ENCODE measurements around the gene TNKS1BP1. TPM values are rescaled to one million over a fixed set of nuclear protein-coding genes. Genes with fewer than 3 reads are reported as not detected.
A peak's percentile ranks its signal among the peaks of the same experiment; 100 is the strongest.
"Not testable (repeated sequence)": the region's sequence is repeated elsewhere in the genome, so short reads cannot be mapped to it uniquely, and the experiment has no call there.

The TNKS1BP1 gene
- total and polyA plus RNA-seq, 2 experiments from 2014 or later, result 54.9 to 104 TPM

GRCh38 chr11:57338142-57338541 is 13.4 kb upstream of the TNKS1BP1 start, which contains the start of gene P2RX3:
Gene P2RX3, plus strand, starts transcription at chr11:57338352. Its CDS starts 199 bp downstream, at chr11:57338551.
- no peak for DNase-seq (ENCODE audit: low spot score)

GRCh38 chr11:57336856-57337255 is 12.1 kb upstream of the TNKS1BP1 start:
- Histone ChIP-seq H3K4me1 (ENCODE audit: insufficient read depth) (peaks cover 16% of the 10 kb centered on the region), H2AFZ (peak overlapping the region; percentile 100), H3K79me2 (peaks cover 38% of the 10 kb centered on the region), H3K27ac (peak overlapping the region; percentile 93)
- not testable (repeated sequence) for H3K27me3 ChIP-seq; DNase-seq (ENCODE audit: low spot score); H3K9me2 ChIP-seq (replicated peaks; ENCODE audit: insufficient read depth); H3K36me3 ChIP-seq (replicated peaks; ENCODE audit: insufficient read depth, low read depth); H4K20me1 ChIP-seq (ENCODE audit: insufficient read depth, poor library complexity, severe bottlenecking); H3K9me3 ChIP-seq (ENCODE audit: low read depth); H3K4me3 ChIP-seq; H3K4me2 ChIP-seq
- WGBS (ENCODE audit: low lambda C conversion rate, missing lambda C conversion rate), result 98% methylated on average over 6 of the region's 6 CpGs

More at GRCh38 chr11:57338142-57338541, 13.4 kb upstream of the TNKS1BP1 start, which contains the start of gene P2RX3:
- Histone ChIP-seq H3K4me2 (no peak within 1 kb of the TSS), H3K27ac (no peak within 1 kb of the TSS), H3K9me3 (ENCODE audit: low read depth) (no peaks in the 10 kb centered on the region), H3K4me1 (ENCODE audit: insufficient read depth) (peaks cover 16% of the 10 kb centered on the region), H3K27me3 (no peaks in the 10 kb centered on the region), H2AFZ (no peak within 1 kb of the TSS), H3K4me3 (no peak within 1 kb of the TSS), H4K20me1 (ENCODE audit: insufficient read depth, poor library complexity, severe bottlenecking) (no peaks in the 10 kb centered on the region), H3K79me2 (peaks cover 34% of the 10 kb centered on the region), H3K9me2 (replicated peaks; ENCODE audit: insufficient read depth) (no peaks in the 10 kb centered on the region), H3K36me3 (replicated peaks; ENCODE audit: insufficient read depth, low read depth) (no peaks in the 10 kb centered on the region)
- 54% methylated on average over 4 of the region's 4 CpGs for WGBS (ENCODE audit: low lambda C conversion rate, missing lambda C conversion rate)
- no peak for TF ChIP-seq EZH2phosphoT487 (IDR thresholded peaks at IDR 0.05; ENCODE audit: low read depth, severe bottlenecking, unreplicated experiment)
- TF ChIP-seq CTCF (IDR thresholded peaks at IDR 0.05; ENCODE audit: poor library complexity), result no peak
- TF ChIP-seq EZH2 (IDR thresholded peaks at IDR 0.05; ENCODE audit: borderline replicate concordance), result no peak

GRCh38 chr11:57336111-57336666 is 11.4 kb upstream of the TNKS1BP1 start:
- 59% methylated on average over 12 of the region's 12 CpGs for WGBS (ENCODE audit: low lambda C conversion rate, missing lambda C conversion rate)
- H3K79me2 ChIP-seq, result peaks cover 38% of the 10 kb centered on the region

More at GRCh38 chr11:57336111-57336666, 11.4 kb upstream of the TNKS1BP1 start:
- no peaks in the 10 kb centered on the region for H3K27me3 ChIP-seq
- DNase-seq (ENCODE audit: low spot score), result no peak
- no peaks in the 10 kb centered on the region for H4K20me1 ChIP-seq (ENCODE audit: insufficient read depth, poor library complexity, severe bottlenecking)
- peaks cover 16% of the 10 kb centered on the region for H3K4me1 ChIP-seq (ENCODE audit: insufficient read depth)
- peak overlapping the region; percentile 95 for H3K4me2 ChIP-seq
- TF ChIP-seq EZH2 (IDR thresholded peaks at IDR 0.05; ENCODE audit: borderline replicate concordance) (no peak), EZH2phosphoT487 (IDR thresholded peaks at IDR 0.05; ENCODE audit: low read depth, severe bottlenecking, unreplicated experiment) (no peak), CTCF (IDR thresholded peaks at IDR 0.05; ENCODE audit: poor library complexity) (no peak)
- H3K27ac ChIP-seq, result peak overlapping the region; percentile 93
- H3K9me2 ChIP-seq (replicated peaks; ENCODE audit: insufficient read depth), result no peaks in the 10 kb centered on the region
- H3K4me3 ChIP-seq, result peak overlapping the region; percentile 80
- H3K9me3 ChIP-seq (ENCODE audit: low read depth), result no peaks in the 10 kb centered on the region
- H2AFZ ChIP-seq, result peak overlapping the region; percentile 100
- no peaks in the 10 kb centered on the region for H3K36me3 ChIP-seq (replicated peaks; ENCODE audit: insufficient read depth, low read depth)
